Esophagus mucosa (tissue), 1 donor: ENCODE results near the gene PEAR1. TPM values are rescaled to one million over a fixed set of nuclear protein-coding genes. Genes with fewer than 3 reads are reported as not detected.
A peak's percentile ranks its signal among the peaks of the same experiment; 100 is the strongest.
"Not testable (repeated sequence)": the region's sequence is repeated elsewhere in the genome, so short reads cannot be mapped to it uniquely, and the experiment has no call there.

Source experiments
- ATAC-seq: fragments of 200-7000 bp; cut with Tn5 transposase; one replicate; pipeline ENCODE4 v1.9.1; 2020
- total RNA-seq: library from RNA; stranded (reverse); gene quantifications from one replicate; pipeline ENCODE4 v1.2.4, GENCODE V29; 2023
- donor health status: DM: yes; HTN: yes; CAD: no.

The PEAR1 gene
- total RNA-seq, 1 donor from 2014 or later = 1.6 TPM

GRCh38 chr1:156923670-156924477 is 30.4 kb downstream of the PEAR1 start:
- ATAC-seq = no peak

DNA sequence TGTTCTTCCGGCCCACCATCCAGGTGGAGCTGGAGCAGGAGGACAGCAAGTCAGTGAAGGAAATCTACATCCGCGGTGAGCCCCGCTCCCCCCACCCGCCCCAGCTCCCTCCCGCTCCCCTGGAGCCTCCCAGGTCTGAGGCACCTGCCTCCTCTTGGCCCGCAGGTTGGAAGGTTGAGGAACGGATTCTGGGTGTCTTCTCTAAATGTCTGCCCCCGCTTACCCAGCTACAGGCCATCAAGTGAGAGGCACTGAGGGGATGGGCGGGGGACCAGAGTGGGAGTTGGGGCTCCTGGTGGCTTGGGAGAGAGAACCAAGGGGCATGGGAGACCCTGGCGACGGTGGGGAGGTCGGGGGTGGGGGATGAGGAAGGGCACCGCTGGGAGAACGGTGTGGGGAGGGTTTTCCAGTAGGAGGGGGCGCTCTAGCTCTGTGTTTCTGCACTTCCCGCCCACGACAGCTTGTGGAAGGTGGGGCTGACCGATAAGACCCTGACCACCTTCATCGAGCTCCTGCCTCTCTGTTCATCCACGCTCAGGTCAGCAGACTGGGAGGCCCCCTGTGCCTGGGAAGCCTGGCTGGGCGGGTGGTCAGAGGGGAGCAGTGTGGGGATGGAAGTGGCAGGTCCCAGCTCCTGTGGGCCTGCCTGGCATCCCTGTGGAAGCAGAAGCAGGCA is 31.1 kb downstream of the PEAR1 start:
- no peak for ATAC-seq

DNA sequence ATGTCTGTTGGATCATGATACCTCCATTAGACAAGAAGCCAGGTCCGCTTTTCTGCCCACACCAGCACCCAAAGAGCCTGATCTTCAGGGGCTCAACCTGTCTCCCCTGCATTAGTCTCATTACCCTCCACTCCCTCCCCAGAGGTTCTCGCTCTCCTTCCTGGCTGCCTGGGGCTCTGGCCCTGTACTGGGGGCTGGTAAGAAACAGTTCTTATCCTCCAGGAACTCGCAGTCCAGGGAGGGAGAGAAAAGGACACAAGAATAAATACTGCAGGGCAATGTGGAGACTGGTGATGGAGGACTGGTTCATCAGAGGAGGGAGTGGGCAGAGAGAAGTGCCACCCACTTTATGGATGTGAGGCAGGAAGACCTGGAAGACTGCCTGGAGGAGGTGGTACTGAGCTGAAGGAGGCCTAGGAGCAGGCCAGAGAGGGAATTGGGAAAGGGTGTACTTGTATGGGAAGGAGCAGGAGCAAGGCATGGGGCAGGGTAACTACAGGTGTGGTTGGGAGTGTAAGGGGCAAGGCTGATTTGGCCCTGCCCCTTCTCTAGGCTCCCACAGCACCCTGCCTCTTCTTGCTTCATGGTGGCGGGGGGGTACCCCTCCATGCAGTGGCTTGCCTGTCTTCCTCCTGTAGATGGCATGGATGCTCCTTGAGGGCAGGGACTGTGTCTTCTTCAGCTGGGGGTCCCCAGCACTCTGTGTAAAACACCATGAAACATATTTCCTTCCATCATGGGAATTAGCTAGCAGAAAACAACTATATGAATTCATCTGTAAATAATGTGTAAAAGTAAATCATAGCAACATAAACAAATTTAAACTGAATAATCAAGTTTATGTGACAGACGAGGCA is 31.9 kb downstream of the PEAR1 start:
- no peak for ATAC-seq

- peak; percentile 50 for ATAC-seq
Observed at GRCh38 chr1:156926175-156926574, 32.7 kb downstream of the PEAR1 start.

DNA sequence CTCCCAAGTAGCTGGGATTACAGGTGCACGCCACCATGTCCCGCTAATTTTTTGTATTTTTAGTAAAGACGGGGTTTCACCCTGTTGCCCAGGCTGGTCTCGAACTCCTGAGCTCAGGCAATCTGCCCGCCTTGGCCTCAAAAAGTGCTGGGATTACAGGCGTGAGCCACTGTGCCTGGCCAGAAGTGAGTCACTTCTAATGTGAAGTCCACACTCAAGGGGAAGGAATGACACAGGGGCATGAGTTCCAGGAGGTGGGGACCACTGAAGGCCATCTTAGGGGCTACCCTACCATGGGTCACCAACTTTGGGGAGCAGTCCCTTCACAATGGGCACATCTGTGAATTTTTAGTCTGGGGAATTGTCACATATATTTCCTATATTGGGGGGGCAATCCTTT is 33.2 kb downstream of the PEAR1 start:
- ATAC-seq = not testable (repeated sequence)

- ATAC-seq = peak; percentile 62
Observed at GRCh38 chr1:156927215-156928042, 33.9 kb downstream of the PEAR1 start.

- no peak for ATAC-seq
Observed at GRCh38 chr1:156928043-156928602, 34.6 kb downstream of the PEAR1 start.

GRCh38 chr1:156929596-156930238 is 36.2 kb downstream of the PEAR1 start:
- ATAC-seq = no peak

DNA sequence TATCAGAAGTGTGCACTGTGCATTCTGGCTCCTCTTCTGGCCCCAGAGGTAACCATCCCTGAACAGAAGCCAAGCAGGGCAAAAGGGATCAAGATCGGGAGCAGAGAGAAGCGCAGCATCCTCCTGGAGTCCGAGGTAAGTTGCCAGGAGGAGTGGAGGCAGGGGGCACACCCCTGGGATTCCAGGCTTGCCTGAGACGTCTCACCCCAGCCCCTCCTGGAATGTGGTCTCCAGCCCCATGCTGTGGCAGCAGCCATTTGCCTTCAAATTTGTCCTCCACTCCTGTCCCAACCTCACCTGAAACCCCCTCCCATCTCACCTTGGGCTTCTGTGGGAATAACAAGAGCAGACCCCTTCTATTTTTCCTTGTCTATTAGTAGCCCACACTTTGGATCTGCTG is 37.0 kb downstream of the PEAR1 start:
- ATAC-seq = no peak

- no peak for ATAC-seq
Observed at GRCh38 chr1:156931211-156931952, 37.9 kb downstream of the PEAR1 start.

GRCh38 chr1:156931974-156932710 is 38.6 kb downstream of the PEAR1 start:
- ATAC-seq = no peak

DNA sequence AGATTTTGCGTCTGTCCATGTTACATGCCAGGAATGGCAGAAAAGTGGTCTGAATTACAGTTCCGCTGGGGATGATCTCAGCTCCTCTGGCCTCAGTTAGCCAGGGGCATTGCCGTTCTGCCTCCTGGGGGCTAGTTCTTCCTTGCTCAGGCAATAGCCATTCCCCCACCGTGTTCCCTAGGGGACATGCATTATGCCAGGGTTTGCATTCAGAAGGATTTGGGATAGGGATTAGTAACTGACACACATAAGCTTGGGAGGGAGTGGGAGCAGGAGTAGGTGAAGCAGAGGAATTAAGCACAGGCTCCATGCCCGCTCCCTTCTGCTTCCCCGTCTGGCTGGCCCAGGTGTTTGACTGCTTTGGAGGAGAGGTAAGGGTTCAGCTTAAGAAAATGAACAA is 39.6 kb downstream of the PEAR1 start:
- no peak for ATAC-seq

DNA sequence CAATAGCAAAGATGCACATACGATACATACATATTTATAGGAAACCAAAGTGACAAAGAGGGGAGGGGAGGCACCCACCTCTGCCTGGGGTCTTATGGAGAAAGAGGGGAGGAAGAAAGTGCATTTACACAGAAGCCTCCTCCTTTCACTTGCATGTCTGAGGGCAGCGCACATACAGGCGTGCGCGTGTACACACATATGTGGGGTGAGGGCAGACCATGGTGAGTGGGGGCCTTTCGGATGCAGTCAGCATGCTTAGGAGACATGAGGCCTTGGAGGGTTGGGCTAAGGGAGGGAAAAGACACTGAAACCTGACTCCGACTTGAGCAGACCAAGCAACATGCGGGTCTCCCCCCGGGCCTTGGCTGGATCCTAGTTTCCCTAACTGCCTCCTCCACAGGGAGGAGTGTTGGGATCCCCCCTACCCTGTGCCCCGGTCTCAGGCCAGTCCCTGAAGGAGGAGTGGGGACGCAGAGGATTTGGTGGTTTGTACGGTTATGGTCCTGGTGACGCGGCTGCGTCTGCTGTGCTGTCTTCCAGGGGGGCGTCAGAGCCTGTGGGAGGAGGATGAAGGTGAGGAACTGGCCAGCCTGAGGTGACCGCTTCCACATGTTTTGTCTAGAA is 42.1 kb downstream of the PEAR1 start:
- no peak for ATAC-seq

GRCh38 chr1:156936191-156936590 is 42.7 kb downstream of the PEAR1 start:
- ATAC-seq = no peak

- no peak for ATAC-seq
Observed at GRCh38 chr1:156936721-156937220, 43.3 kb downstream of the PEAR1 start.

GRCh38 chr1:156937883-156938282 is 44.4 kb downstream of the PEAR1 start:
- no peak for ATAC-seq

- ATAC-seq = no peak
Observed at GRCh38 chr1:156938813-156939212, 45.3 kb downstream of the PEAR1 start.

DNA sequence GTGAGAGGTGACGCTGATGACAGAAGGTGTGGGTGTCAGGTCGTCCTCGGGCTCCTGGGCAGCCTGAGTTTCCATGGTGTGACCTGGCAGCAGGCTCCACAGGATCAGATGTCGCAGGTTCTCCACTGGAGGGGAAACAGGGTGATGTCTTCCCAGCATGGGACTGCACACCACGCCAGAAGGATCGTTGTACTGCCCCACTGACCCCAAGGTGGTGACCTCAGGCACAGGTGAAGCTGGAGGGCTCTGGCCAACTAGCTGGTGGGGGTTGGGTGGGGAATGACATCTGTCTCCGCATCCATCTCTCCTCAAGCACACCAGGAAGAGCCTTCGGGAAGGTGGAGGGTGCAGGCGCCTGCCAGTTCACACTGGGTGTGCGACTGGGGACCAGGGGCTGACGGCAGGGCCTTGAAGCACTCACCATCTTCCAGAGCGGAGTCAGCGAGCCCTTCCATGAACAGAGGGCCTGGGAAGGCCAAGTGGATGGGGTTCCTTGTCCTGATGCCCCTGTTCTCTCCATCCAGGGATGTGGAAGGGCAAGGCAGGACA is 46.3 kb downstream of the PEAR1 start:
- no peak for ATAC-seq

DNA sequence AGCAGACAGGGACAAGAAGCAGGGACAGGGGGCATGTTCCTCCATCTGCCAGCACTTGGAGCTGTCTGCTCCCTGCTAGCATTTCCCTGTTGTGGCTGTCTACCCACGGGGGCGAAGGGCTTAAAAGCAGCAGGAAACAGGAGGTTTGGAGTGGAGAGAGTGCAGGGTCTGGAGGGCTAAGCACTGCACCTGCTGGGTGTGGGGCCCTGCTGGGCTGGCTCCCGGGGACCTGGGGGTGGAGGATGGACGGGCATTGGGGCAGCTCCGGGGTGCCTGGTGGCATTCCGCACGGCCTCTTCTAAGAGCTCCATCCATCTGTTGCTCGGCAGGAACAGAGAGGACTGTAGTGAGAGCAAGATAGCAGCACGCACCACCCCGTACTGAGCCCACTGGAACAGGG is 48.2 kb downstream of the PEAR1 start:
- no peak for ATAC-seq
